Tibial artery (tissue), 4 donors: Measurements from ENCODE around the gene CDH3.

ENCODE experiments used
- DNase-seq, 2 donors: peaks; one replicate each; pipeline ENCODE4 v3.0.0-alpha.2; 2019
- H3K27ac ChIP-seq, 2 donors: fragments of 200-600 bp; sonication (generic) in 1 of 2; 1 replicate in 1 of 2; 2 replicates in 1 of 2; pipeline ENCODE4 v1.5.1; 2018 to 2019; ENCODE audit warnings: mild to moderate bottlenecking in 1 of 2
- H3K27me3 ChIP-seq, 2 donors: fragments of 200-600 bp; sonication (generic) in 1 of 2; one replicate each; pipeline versions ENCODE4 v1.5.1 to v1.6.0; 2016 to 2019
- H3K36me3 ChIP-seq, 3 donors: fragments of 200-600 bp; sonication (generic) in 2 of 3; one replicate each; pipeline ENCODE4 v1.5.1; 2016 to 2019; ENCODE audit warnings: mild to moderate bottlenecking in 2 of 3
- H3K4me1 ChIP-seq, 4 donors: fragments of 200-600 bp; sonication (generic) in 2 of 4; 1 replicate in 3 of 4; 2 replicates in 1 of 4; pipeline ENCODE4 v1.5.1; 2016 to 2019
- H3K4me3 ChIP-seq, 2 donors: fragments of 200-600 bp; sonication (generic) in 1 of 2; 1 replicate in 1 of 2; 2 replicates in 1 of 2; pipeline ENCODE4 v1.5.1; 2018 to 2019; ENCODE audit warnings: mild to moderate bottlenecking in 2 of 2
- H3K9me3 ChIP-seq, 3 donors: fragments of 200-600 bp; sonication (generic) in 1 of 3; one replicate each; pipeline ENCODE4 v1.5.1; 2016 to 2019
- intact Hi-C: fragments of 100-400 bp; cut with DNase I; formaldehyde crosslinking; loops from one replicate; pipeline ENCODE4 v1.15.0; 2023; ENCODE audit warnings: low total_unique reads
- TF ChIP-seq, protein P1 (sequence below), 2 experiments: fragments of 200-600 bp in 1 of 2; fragments of 450-650 bp in 1 of 2; IDR thresholded peaks; one replicate each; pipeline ENCODE4 v1.5.1; 2017 to 2019; ENCODE audit warnings: antibody characterized with exemption in 2 of 2, mild to moderate bottlenecking in 1 of 2, moderate library complexity in 1 of 2

CDH3 gene

DNA sequence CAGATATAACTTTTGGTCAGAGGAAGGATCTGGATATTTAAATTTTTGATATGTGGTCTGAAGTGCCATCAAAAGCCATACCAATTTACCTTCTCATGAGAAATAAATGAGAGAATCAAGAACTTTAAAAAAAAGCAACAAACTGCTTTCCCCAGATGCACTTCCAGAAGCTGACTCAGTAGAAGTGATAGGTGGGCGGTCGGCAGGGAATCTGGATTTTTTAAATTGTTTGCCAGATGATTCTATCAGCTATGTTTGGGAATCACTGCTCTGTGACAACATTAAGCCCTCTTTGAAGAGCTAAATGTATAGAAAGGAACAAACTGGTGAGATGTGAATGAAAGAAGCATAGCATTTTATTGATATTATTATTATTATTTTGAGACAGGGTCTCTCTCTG lies 19.2 kb downstream of the CDH3 start:
- H3K4me3 ChIP-seq: no peak overlapping the region

GRCh38 chr16:68665501-68665900 lies 20.4 kb downstream of the CDH3 start:
- H3K27ac ChIP-seq: no peak overlapping the region

More for the DNA sequence above, 19.2 kb downstream of the CDH3 start:
- Histone ChIP-seq H3K4me1 (no peaks in the 10 kb centered on the region), H3K27me3 (peaks cover 0 to 2% of the 10 kb centered on the region in 2 donors), H3K27ac (no peak overlapping the region), H3K9me3 (no peaks in the 10 kb centered on the region), H3K36me3 (no peaks in the 10 kb centered on the region)
- no peak for DNase-seq
- TF ChIP-seq, protein P1, sequence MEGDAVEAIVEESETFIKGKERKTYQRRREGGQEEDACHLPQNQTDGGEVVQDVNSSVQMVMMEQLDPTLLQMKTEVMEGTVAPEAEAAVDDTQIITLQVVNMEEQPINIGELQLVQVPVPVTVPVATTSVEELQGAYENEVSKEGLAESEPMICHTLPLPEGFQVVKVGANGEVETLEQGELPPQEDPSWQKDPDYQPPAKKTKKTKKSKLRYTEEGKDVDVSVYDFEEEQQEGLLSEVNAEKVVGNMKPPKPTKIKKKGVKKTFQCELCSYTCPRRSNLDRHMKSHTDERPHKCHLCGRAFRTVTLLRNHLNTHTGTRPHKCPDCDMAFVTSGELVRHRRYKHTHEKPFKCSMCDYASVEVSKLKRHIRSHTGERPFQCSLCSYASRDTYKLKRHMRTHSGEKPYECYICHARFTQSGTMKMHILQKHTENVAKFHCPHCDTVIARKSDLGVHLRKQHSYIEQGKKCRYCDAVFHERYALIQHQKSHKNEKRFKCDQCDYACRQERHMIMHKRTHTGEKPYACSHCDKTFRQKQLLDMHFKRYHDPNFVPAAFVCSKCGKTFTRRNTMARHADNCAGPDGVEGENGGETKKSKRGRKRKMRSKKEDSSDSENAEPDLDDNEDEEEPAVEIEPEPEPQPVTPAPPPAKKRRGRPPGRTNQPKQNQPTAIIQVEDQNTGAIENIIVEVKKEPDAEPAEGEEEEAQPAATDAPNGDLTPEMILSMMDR (IDR thresholded peaks at IDR 0.05): no peak
- intact Hi-C loops: no loop called here

GRCh38 chr16:68668266-68668665 lies 23.2 kb downstream of the CDH3 start:
- Histone ChIP-seq H3K4me3 (no peak overlapping the region), H3K27ac (no peak overlapping the region), H3K4me1 (no peaks in the 10 kb centered on the region), H3K27me3 (no peaks in the 10 kb centered on the region), H3K9me3 (no peaks in the 10 kb centered on the region), H3K36me3 (no peaks in the 10 kb centered on the region)
- TF ChIP-seq, protein P1 (IDR thresholded peaks at IDR 0.05): no peak
- intact Hi-C loops: no loop called here
- no peak for DNase-seq

More at GRCh38 chr16:68665501-68665900, 20.4 kb downstream of the CDH3 start:
- no peaks in the 10 kb centered on the region for H3K4me1 ChIP-seq
- no peaks in the 10 kb centered on the region for H3K36me3 ChIP-seq
- intact Hi-C loops: no loop called here
- DNase-seq: no peak
- no peaks in the 10 kb centered on the region for H3K9me3 ChIP-seq
- TF ChIP-seq, protein P1 (IDR thresholded peaks at IDR 0.05): no peak
- H3K27me3 ChIP-seq: peaks cover 0 to 2% of the 10 kb centered on the region in 2 donors
- H3K4me3 ChIP-seq: no peak overlapping the region

GRCh38 chr16:68676113-68676860 lies 31.2 kb downstream of the CDH3 start:
- Histone ChIP-seq H3K4me1 (no peaks in the 10 kb centered on the region), H3K27me3 (peaks cover 0 to 4% of the 10 kb centered on the region in 2 donors), H3K4me3 (no peak overlapping the region), H3K36me3 (no peaks in the 10 kb centered on the region), H3K9me3 (no peaks in the 10 kb centered on the region), H3K27ac (no peak overlapping the region)
- intact Hi-C loops: no loop called here
- DNase-seq: no peak
- TF ChIP-seq, protein P1 (IDR thresholded peaks at IDR 0.05): no peak

DNA sequence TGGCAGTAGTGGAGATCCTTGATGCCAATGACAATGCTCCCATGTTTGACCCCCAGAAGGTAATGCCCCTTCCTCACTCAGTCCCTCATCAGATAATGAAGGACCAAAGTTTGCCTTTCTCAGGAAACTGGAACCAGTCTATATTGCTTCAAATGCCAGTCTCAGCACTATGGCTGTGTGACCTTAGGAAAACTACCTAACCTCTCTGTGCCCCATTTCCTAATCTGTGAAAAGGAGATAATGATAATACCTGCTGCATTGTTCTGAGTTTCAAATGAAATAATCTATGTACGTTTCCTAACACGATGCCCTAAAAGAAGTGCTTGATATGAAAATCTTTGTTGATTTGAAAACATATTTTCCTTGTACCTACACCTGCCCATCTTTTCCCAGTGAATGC lies 35.9 kb downstream of the CDH3 start:
- H3K4me3 ChIP-seq: no peak overlapping the region
- peaks cover 0 to 7% (median 0%) of the 10 kb centered on the region in 3 donors for H3K36me3 ChIP-seq
- intact Hi-C loops: no loop called here
- H3K4me1 ChIP-seq: no peaks in the 10 kb centered on the region
- H3K9me3 ChIP-seq: no peaks in the 10 kb centered on the region
- peaks cover 0 to 4% of the 10 kb centered on the region in 2 donors for H3K27me3 ChIP-seq
- no peak for DNase-seq
- no peak overlapping the region for H3K27ac ChIP-seq
- TF ChIP-seq, protein P1 (IDR thresholded peaks at IDR 0.05): no peak
